Measurements from ENCODE around the gene ADAP2. TPM values are rescaled to one million over a fixed set of nuclear protein-coding genes. Genes with fewer than 3 reads are reported as not detected.
A peak's percentile ranks its signal among the peaks of the same experiment; 100 is the strongest.

ADAP2 gene
- total and polyA plus RNA-seq, 2 experiments from 2014 or later: 0.94 TPM

GRCh38 chr17:30954046-30954830 lies 32.5 kb downstream of the ADAP2 start (continued):
- TF ChIP-seq ZNF462 (CRISPR knock-in tag; IDR thresholded peaks at IDR 0.05): no peak

- no peak overlapping the region for H3K27ac ChIP-seq (ENCODE audit: low read depth)
- peak; percentile 81 for ATAC-seq
- peaks cover 5% of the 10 kb centered on the region; the same call in 1 of the 2 replicates for H3K4me1 ChIP-seq (ENCODE audit: insufficient read depth)
- H3K9me3 Mint-ChIP-seq: no peaks in the 10 kb centered on the region
- peak overlapping the region; percentile 94 for H2AFZ ChIP-seq
- H3K9me2 ChIP-seq (ENCODE audit: insufficient read depth): no peaks in the 10 kb centered on the region
- H4K20me1 ChIP-seq (replicated peaks; ENCODE audit: insufficient read depth): no peaks in the 10 kb centered on the region
- H3K36me3 ChIP-seq (ENCODE audit: insufficient read depth): no peaks in the 10 kb centered on the region
- H3K79me2 ChIP-seq (replicated peaks; ENCODE audit: insufficient read depth): no peaks in the 10 kb centered on the region
- no peak overlapping the region for H3K4me3 ChIP-seq
- H3K36me3 Mint-ChIP-seq (ENCODE audit: low read depth): no peaks in the 10 kb centered on the region
- no peaks in the 10 kb centered on the region for H3F3A ChIP-seq (replicated peaks; ENCODE audit: low read depth)
- peaks cover 11% of the 10 kb centered on the region; the same call in 2 of the 3 replicates for H3K4me1 Mint-ChIP-seq
- no peak for TF ChIP-seq ZNF114 (CRISPR knock-in tag; IDR thresholded peaks at IDR 0.05)
- no peaks in the 10 kb centered on the region for H3K27me3 ChIP-seq (ENCODE audit: insufficient read depth)
- DNase-seq (ENCODE audit: low spot score): peak; percentile 45
- peaks cover 4% of the 10 kb centered on the region for H3K27me3 Mint-ChIP-seq (ENCODE audit: insufficient read depth, low read depth, poor library complexity)
- H3K4me2 ChIP-seq: no peak overlapping the region
- peak overlapping the region; percentile 72; the same call in 1 of the 2 replicates for H3K27ac Mint-ChIP-seq
- H3K4me3 Mint-ChIP-seq: no peak overlapping the region
Observed at GRCh38 chr17:30956764-30957374, 35.1 kb downstream of the ADAP2 start.

All from GM23338 (cell line).